Parathyroid adenoma (tissue), 2 donors: ENCODE measurements around the gene FBXO11.
"Not testable (repeated sequence)": the region's sequence is repeated elsewhere in the genome, so short reads cannot be mapped to it uniquely, and the experiment has no call there.

Source experiments
- H2AFZ ChIP-seq: fragments of 300-600 bp; sonication (generic); one replicate; pipeline ENCODE4 v1.7.0; 2017; ENCODE audit warnings: antibody characterized with exemption, mild to moderate bottlenecking
- H3K27ac ChIP-seq: fragments of 300-600 bp; sonication (generic); one replicate; pipeline ENCODE4 v1.7.0; 2017
- H3K27me3 ChIP-seq: fragments of 300-600 bp; sonication (generic); one replicate; pipeline ENCODE4 v1.7.0; 2017; ENCODE audit warnings: low read length; ENCODE audit not compliant: control insufficient read depth, insufficient read depth
- H3K36me3 ChIP-seq: fragments of 300-600 bp; sonication (generic); one replicate; pipeline ENCODE4 v1.7.0; 2017; ENCODE audit warnings: low read length; ENCODE audit not compliant: control insufficient read depth, insufficient read depth
- H3K4me1 ChIP-seq: fragments of 300-600 bp; sonication (generic); one replicate; pipeline ENCODE4 v1.7.0; 2017; ENCODE audit warnings: control low read depth
- H3K4me2 ChIP-seq: fragments of 300-600 bp; sonication (generic); one replicate; pipeline ENCODE4 v1.7.0; 2017; ENCODE audit warnings: low read length
- H3K4me3 ChIP-seq: fragments of 300-600 bp; sonication (generic); one replicate; pipeline ENCODE4 v1.7.0; 2017; ENCODE audit warnings: low read depth, low read length
- H3K79me2 ChIP-seq: fragments of 300-600 bp; sonication (generic); one replicate; pipeline ENCODE4 v1.7.0; 2017; ENCODE audit warnings: control low read depth
- H3K9ac ChIP-seq: fragments of 300-600 bp; sonication (generic); one replicate; pipeline ENCODE4 v1.7.0; 2017; ENCODE audit warnings: mild to moderate bottlenecking
- H3K9me3 ChIP-seq: fragments of 300-600 bp; sonication (generic); one replicate; pipeline ENCODE4 v1.7.0; 2017; ENCODE audit warnings: low read length; ENCODE audit not compliant: control insufficient read depth
- TF ChIP-seq, protein P1 (sequence below): fragments of 300-600 bp; sonication (generic); IDR thresholded peaks from one replicate; pipeline ENCODE4 v1.7.0; 2017; ENCODE audit warnings: antibody characterized with exemption, mild to moderate bottlenecking
- donor health status: primary hyperparathyroidism.

The FBXO11 gene

DNA sequence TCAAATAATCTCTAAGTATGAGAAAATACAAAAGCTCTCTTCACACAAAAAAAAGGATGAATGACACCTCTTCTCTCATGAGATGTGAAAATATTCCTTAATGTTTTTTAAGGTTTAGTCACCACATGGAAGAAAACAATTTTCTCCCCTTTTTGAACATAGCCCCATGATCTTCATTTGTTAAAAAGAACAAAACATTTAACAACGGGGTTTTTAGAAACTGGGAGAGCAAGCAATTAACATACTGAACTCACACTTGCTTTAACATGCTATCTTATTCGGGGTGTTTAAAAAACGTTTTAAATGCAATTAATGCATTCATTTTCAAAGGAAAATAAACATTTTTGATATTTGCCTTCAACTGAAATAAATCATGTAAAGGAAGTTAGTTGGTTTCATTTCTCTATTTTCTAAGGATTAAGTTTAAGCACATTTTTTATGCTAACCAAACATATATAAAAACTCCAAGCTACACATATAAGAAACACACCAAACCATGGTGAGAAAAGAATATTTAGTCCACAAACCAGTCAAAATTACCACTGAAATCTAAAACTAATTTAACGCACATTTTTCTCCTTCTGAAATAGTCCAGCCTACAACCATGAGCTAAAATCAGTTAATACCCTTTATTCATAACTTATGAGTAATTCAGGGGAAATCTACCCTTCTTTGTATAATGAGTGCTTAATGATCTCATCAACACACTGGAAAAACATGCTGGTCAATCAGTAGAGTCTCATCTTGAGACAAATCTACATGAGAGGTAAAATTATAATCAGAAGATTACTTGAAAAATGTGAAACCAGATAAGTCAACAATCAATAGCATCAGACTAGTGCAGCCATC is 8.2 kb downstream of the FBXO11 start:
- no peak overlapping the region for H3K9ac ChIP-seq
- no peak overlapping the region for H3K27ac ChIP-seq
- no peaks in the 10 kb centered on the region for H3K9me3 ChIP-seq
- no peak overlapping the region for H3K4me3 ChIP-seq
- no peak overlapping the region for H2AFZ ChIP-seq
- TF ChIP-seq, protein P1, sequence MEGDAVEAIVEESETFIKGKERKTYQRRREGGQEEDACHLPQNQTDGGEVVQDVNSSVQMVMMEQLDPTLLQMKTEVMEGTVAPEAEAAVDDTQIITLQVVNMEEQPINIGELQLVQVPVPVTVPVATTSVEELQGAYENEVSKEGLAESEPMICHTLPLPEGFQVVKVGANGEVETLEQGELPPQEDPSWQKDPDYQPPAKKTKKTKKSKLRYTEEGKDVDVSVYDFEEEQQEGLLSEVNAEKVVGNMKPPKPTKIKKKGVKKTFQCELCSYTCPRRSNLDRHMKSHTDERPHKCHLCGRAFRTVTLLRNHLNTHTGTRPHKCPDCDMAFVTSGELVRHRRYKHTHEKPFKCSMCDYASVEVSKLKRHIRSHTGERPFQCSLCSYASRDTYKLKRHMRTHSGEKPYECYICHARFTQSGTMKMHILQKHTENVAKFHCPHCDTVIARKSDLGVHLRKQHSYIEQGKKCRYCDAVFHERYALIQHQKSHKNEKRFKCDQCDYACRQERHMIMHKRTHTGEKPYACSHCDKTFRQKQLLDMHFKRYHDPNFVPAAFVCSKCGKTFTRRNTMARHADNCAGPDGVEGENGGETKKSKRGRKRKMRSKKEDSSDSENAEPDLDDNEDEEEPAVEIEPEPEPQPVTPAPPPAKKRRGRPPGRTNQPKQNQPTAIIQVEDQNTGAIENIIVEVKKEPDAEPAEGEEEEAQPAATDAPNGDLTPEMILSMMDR: no peak
- peaks cover 11% of the 10 kb centered on the region for H3K4me1 ChIP-seq
- peaks cover 51% of the 10 kb centered on the region for H3K79me2 ChIP-seq
- no peaks in the 10 kb centered on the region for H3K36me3 ChIP-seq
- no peaks in the 10 kb centered on the region for H3K27me3 ChIP-seq
- no peak overlapping the region for H3K4me2 ChIP-seq

DNA sequence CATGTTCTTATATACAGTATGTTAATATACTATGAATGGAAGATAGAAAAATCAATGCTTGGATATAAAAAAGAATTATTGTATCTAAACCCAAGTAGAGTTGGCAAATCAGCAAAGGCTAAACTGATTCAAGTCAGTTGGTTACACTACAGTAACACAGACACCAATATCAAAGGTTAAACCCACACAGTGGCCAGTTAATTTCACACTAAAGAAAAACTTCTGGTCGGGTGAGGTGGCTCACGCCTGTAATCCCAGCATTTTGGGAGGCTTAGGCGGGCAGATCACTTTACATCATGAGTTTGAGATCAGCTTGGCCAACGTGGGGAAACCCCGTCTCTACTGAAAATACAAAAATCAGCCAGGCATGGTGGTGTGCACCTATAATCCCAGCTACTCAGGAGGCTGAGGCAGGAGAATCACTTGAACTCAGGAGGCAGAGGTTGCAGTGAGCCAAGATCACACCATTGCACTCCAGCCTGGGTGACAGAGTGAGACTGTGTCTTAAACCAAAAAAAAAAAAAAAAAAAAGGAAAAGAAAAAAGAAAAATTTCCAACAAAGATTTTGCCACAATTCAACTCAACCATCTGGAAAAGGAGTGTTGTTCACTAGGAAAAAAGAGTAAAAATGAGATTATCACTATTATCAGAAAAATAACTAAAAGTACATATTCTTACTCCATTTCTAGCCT is 9.0 kb downstream of the FBXO11 start:
- peaks cover 45% of the 10 kb centered on the region for H3K79me2 ChIP-seq
- H3K4me1 ChIP-seq, H3K4me3 ChIP-seq, H3K9me3 ChIP-seq, H3K4me2 ChIP-seq, H3K27ac ChIP-seq, H2AFZ ChIP-seq, H3K27me3 ChIP-seq, H3K9ac ChIP-seq, H3K36me3 ChIP-seq: not testable (repeated sequence)

DNA sequence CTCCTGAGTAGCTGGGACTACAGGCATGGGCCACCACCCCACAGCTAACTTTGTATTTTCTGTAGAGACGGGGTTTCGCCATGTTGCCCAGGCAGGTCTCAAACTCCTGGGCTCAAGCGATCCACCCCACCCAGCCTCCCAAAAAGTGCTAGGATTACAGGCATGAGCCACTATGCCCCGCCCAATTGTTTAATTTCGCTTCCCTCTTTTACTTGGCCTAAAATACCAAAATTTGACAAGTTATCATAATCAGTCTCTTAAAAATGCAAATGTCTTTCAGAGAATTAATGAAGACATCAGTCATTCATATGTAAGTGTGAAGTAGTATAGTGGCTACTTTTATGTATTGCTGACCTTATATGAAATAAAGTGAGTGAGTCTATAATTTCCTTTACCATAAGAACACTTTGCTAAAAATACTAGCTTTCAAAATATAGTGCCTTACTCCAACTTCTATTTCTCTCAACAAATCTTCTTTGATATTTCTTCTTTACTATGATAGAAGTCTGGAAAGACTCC is 9.8 kb downstream of the FBXO11 start:
- peaks cover 6% of the 10 kb centered on the region for H3K4me1 ChIP-seq
- H3K36me3 ChIP-seq: no peaks in the 10 kb centered on the region
- H3K27ac ChIP-seq: no peak overlapping the region
- H3K9me3 ChIP-seq: no peaks in the 10 kb centered on the region
- no peak overlapping the region for H3K4me3 ChIP-seq
- TF ChIP-seq, protein P1: no peak
- H3K4me2 ChIP-seq: no peak overlapping the region
- no peak overlapping the region for H3K9ac ChIP-seq
- H3K79me2 ChIP-seq: peaks cover 44% of the 10 kb centered on the region
- no peak overlapping the region for H2AFZ ChIP-seq
- H3K27me3 ChIP-seq: no peaks in the 10 kb centered on the region

DNA sequence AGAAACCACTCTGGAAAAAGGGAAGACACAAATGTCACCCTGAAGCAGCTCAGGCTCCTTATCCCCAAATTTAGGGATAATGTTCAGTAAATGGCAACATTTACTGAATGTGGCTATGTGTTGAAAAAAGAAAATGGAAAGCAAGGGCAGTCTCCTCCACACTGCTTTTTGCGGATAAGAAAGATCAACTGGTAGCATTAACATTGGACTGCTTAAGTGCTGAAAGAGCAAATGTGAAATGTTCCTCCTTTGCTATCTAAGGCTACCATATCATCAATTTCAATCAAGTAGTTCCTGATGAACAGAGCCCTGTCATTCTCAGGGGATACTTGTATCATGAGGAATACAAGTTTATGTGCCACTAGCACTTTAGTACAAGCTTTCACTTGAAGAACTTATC is 12.5 kb downstream of the FBXO11 start:
- Histone ChIP-seq H3K79me2 (peaks cover 53% of the 10 kb centered on the region), H3K27ac (no peak overlapping the region), H3K9ac (no peak overlapping the region), H3K9me3 (no peaks in the 10 kb centered on the region), H3K4me2 (no peak overlapping the region), H3K4me3 (no peak overlapping the region), H3K4me1 (no peaks in the 10 kb centered on the region), H3K27me3 (no peaks in the 10 kb centered on the region), H2AFZ (no peak overlapping the region), H3K36me3 (no peaks in the 10 kb centered on the region)
- TF ChIP-seq, protein P1: no peak

DNA sequence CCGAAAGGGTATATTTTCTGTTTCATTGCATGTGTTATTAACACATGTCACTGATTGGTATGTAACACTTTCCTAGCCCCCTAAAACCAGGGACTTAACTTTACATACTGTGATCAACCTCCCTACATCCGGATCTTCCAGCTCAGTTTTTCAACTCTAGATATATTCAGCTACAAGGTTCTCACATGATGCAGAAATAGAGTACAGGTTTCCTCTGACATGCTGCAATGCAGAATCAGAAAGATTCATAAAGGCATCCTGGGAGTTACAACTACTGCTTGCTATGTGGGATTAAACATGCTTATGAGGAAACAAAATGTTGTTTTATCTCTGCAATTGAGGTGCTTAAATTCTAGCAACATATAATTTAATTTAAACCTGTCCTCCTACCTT is 14.0 kb downstream of the FBXO11 start:
- Histone ChIP-seq H3K4me2 (no peak overlapping the region), H3K4me1 (no peaks in the 10 kb centered on the region), H3K27me3 (no peaks in the 10 kb centered on the region), H3K27ac (no peak overlapping the region), H3K36me3 (no peaks in the 10 kb centered on the region), H3K4me3 (no peak overlapping the region), H2AFZ (no peak overlapping the region), H3K9ac (no peak overlapping the region), H3K79me2 (peaks cover 55% of the 10 kb centered on the region), H3K9me3 (no peaks in the 10 kb centered on the region)
- TF ChIP-seq, protein P1: no peak
